ENCODE measurements around the gene DMAC2.

DNA sequence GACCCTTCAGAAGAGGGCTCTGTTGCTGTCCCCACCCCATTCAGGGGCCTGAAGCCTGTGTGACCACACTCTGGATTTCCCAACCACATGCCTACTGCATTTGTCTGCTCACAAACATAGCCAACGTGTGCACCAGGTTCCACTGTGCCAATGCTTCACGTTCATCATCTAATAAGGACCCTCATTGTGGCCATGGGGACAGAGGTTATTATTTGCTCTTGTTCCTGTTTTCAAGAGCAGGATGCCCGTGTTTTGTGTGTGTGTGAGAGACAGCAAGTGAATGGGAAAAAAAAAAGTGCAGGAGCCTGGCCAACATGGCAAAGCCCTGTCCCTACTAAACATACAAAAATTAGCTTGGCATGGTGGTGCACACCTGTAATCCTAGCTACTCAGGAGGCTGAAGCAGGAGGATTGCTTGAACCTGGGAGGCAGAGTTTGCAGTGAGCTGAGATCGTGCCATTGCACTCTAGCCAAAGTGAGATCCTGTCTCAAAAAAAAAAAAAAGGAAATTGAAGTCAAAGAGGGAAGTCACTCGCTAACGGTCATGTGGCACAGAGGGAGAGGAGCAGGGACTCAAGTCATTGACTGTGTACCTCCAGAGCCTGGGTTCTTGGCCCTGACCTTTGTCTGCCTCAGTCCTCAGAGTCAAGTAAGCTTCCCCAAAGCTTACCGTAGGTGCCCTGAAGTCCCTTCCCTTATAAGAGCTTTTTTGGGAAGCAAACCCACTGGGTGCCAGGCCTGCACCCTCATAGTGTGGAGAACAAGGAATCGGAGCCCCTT, 19.4 kb downstream of the DMAC2 start:
- TF ChIP-seq POLR2A (IDR thresholded peaks at IDR 0.05; ENCODE audit: low read length) (no peak), GATA1 (IDR thresholded peaks at IDR 0.05; ENCODE audit: low read depth, low read length) (no peak)
